Measurements from ENCODE around the gene FASTK.

Gene FASTK

GRCh38 chr7:151060113-151060415 lies 20.5 kb downstream of the FASTK start:
- Histone ChIP-seq H3K27me3 (ENCODE audit: insufficient read depth, low read length) (no peaks in the 10 kb centered on the region), H3K4me3 (ENCODE audit: low read depth, low read length, poor library complexity, severe bottlenecking) (peak overlapping the region; percentile 90), H3K36me3 (ENCODE audit: insufficient read depth, low read length) (peaks cover 11% of the 10 kb centered on the region), H3K79me2 (ENCODE audit: insufficient read depth, low read length) (no peaks in the 10 kb centered on the region; the same call in 1 of the 2 replicates), H3K9me3 (ENCODE audit: low read length) (no peaks in the 10 kb centered on the region), H3K27ac (ENCODE audit: low read depth, low read length, poor library complexity, severe bottlenecking) (peak overlapping the region; percentile 62), H3K4me1 (ENCODE audit: insufficient read depth, low read length, severe bottlenecking) (peaks cover 41% of the 10 kb centered on the region), H3K9me2 (ENCODE audit: low read depth, low read length) (no peaks in the 10 kb centered on the region), H3F3A (ENCODE audit: insufficient read depth, low read length) (0 out of 2 replicates have a peak, but pooled peaks cover 7% of the 10 kb centered on the region), H2AFZ (ENCODE audit: low read length) (no peak overlapping the region), H3K4me2 (ENCODE audit: low read length) (peak overlapping the region; percentile 85), H3K9ac (ENCODE audit: low read length) (peak overlapping the region; percentile 79), H4K20me1 (ENCODE audit: insufficient read depth, low read length) (no peaks in the 10 kb centered on the region)
- no peak for TF ChIP-seq EZH2 (IDR thresholded peaks at IDR 0.05; ENCODE audit: borderline replicate concordance, low read length)

- Histone ChIP-seq H3K4me2 (ENCODE audit: low read length) (peak within 1 kb of the TSS; percentile 85), H2AFZ (ENCODE audit: low read length) (0 out of 2 replicates have a peak within 1 kb of the TSS, but pooled peaks have one; percentile 5), H3F3A (ENCODE audit: insufficient read depth, low read length) (0 out of 2 replicates have a peak, but pooled peaks cover 7% of the 10 kb centered on the region), H3K27me3 (ENCODE audit: insufficient read depth, low read length) (no peaks in the 10 kb centered on the region), H4K20me1 (ENCODE audit: insufficient read depth, low read length) (no peaks in the 10 kb centered on the region), H3K4me3 (ENCODE audit: low read depth, low read length, poor library complexity, severe bottlenecking) (peak within 1 kb of the TSS; percentile 90), H3K36me3 (ENCODE audit: insufficient read depth, low read length) (peaks cover 6% of the 10 kb centered on the region), H3K4me1 (ENCODE audit: insufficient read depth, low read length, severe bottlenecking) (peaks cover 41% of the 10 kb centered on the region), H3K9ac (ENCODE audit: low read length) (peak within 1 kb of the TSS; percentile 79), H3K79me2 (ENCODE audit: insufficient read depth, low read length) (no peaks in the 10 kb centered on the region; the same call in 1 of the 2 replicates), H3K9me3 (ENCODE audit: low read length) (no peaks in the 10 kb centered on the region), H3K27ac (ENCODE audit: low read depth, low read length, poor library complexity, severe bottlenecking) (peak within 1 kb of the TSS; percentile 82), H3K9me2 (ENCODE audit: low read depth, low read length) (no peaks in the 10 kb centered on the region)
- TF ChIP-seq EZH2 (IDR thresholded peaks at IDR 0.05; ENCODE audit: borderline replicate concordance, low read length) = no peak
- TF ChIP-seq CTCF (IDR thresholded peaks at IDR 0.05; ENCODE audit: low read length) = peak; percentile 68
Measured at GRCh38 chr7:151059367-151060112, 21.1 kb downstream of the FASTK start, which contains the start of gene SLC4A2. Gene SLC4A2 (plus strand): TSS chr7:151059589. CDS start chr7:151061988, 2,399 bp downstream.

GRCh38 chr7:151058781-151059366 lies 21.7 kb downstream of the FASTK start:
- peaks cover 41% of the 10 kb centered on the region for H3K4me1 ChIP-seq (ENCODE audit: insufficient read depth, low read length, severe bottlenecking)
- no peaks in the 10 kb centered on the region for H3K27me3 ChIP-seq (ENCODE audit: insufficient read depth, low read length)
- no peaks in the 10 kb centered on the region; the same call in 1 of the 2 replicates for H3K79me2 ChIP-seq (ENCODE audit: insufficient read depth, low read length)
- 0 out of 2 replicates have a peak, but pooled peaks cover 7% of the 10 kb centered on the region for H3F3A ChIP-seq (ENCODE audit: insufficient read depth, low read length)
- peak overlapping the region; percentile 79 for H3K9ac ChIP-seq (ENCODE audit: low read length)
- no peaks in the 10 kb centered on the region for H3K9me3 ChIP-seq (ENCODE audit: low read length)
- no peaks in the 10 kb centered on the region for H4K20me1 ChIP-seq (ENCODE audit: insufficient read depth, low read length)
- peaks cover 3% of the 10 kb centered on the region; the same call in 1 of the 2 replicates for H3K36me3 ChIP-seq (ENCODE audit: insufficient read depth, low read length)
- H2AFZ ChIP-seq (ENCODE audit: low read length) = 0 out of 2 replicates have a peak overlapping the region, but pooled peaks have one; percentile 5
- TF ChIP-seq CTCF (IDR thresholded peaks at IDR 0.05; ENCODE audit: low read length) (no peak), EZH2 (IDR thresholded peaks at IDR 0.05; ENCODE audit: borderline replicate concordance, low read length) (no peak)
- H3K4me2 ChIP-seq (ENCODE audit: low read length) = peak overlapping the region; percentile 85
- peak overlapping the region; percentile 82 for H3K27ac ChIP-seq (ENCODE audit: low read depth, low read length, poor library complexity, severe bottlenecking)
- H3K4me3 ChIP-seq (ENCODE audit: low read depth, low read length, poor library complexity, severe bottlenecking) = peak overlapping the region; percentile 90
- no peaks in the 10 kb centered on the region for H3K9me2 ChIP-seq (ENCODE audit: low read depth, low read length)

Data from OCI-LY1 (cell line).